Erythroblast (primary cell): ENCODE data around the gene GTPBP4.

Experiments used
- DNase-seq, 2 experiments: peaks; one replicate each; lab custom pipeline; 2025; lab: John Stamatoyannopoulos, UW
- GATA1 ChIP-seq: IDR thresholded peaks from 2 replicates; pipeline ENCODE4 v1.6.1; 2011; ENCODE audit warnings: low read depth, mild to moderate bottlenecking, control low read depth, low read length, moderate library complexity
- POLR2A ChIP-seq: IDR thresholded peaks from 2 replicates; pipeline ENCODE4 v1.6.1; 2011; ENCODE audit warnings: mild to moderate bottlenecking, low read length

The GTPBP4 gene

DNA sequence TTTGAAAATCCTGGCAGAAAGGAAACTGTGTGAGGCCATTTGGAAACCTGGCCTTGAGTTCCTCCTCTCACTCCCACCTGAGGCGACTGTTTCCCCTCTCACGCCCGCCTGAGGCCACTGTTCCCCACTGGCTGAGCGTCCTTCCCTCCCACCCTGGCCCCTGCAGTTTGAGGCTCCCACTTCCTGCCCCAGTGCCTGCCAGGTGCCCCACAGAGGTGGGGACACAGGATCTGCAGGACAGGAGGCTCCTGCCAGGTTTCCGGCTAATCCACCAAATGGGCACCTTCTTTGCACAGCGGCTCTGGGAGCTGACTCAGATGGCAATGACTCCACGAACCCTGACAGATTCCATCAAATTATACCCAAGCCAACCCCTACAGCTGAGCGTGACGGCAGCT lies 32.4 kb upstream of the GTPBP4 start:
- no peak for TF ChIP-seq POLR2A
- TF ChIP-seq GATA1 = no peak
- DNase-seq = no peak

DNA sequence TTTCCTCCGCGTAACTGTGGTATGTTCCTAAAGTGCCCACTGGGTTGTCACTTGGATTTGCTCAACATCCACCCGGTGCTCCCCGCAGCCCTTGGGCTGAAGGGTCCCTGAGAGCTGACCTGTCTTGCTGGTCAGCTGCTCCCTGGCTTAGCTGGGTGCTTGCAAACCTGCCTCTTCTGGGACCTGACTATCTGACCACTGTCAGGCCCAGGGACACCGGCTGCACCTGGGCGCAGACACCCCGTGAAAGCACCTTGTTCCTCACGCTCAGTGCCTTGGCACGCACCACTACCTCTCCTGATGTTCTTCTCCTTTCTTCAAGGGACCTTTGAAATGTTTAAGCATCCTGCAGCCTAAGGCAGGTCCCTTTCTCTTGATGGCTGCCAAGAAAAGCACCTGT lies 30.1 kb upstream of the GTPBP4 start:
- no peak for DNase-seq
- TF ChIP-seq GATA1 = no peak
- TF ChIP-seq POLR2A = no peak

- DNase-seq = no peak
- TF ChIP-seq GATA1 (no peak), POLR2A (no peak)
Observed at GRCh38 chr10:958856-959255, 29.4 kb upstream of the GTPBP4 start.

- no peak for DNase-seq
- TF ChIP-seq POLR2A = no peak
- TF ChIP-seq GATA1 = no peak
Observed at GRCh38 chr10:962342-962741, 25.9 kb upstream of the GTPBP4 start.

- no peak for TF ChIP-seq POLR2A
- TF ChIP-seq GATA1 = no peak
Observed at GRCh38 chr10:963186-963585, 25.0 kb upstream of the GTPBP4 start.

GRCh38 chr10:963655-964054 lies 24.6 kb upstream of the GTPBP4 start:
- TF ChIP-seq POLR2A (no peak), GATA1 (no peak)

More at GRCh38 chr10:963186-963585, 25.0 kb upstream of the GTPBP4 start:
- DNase-seq = no peak

DNA sequence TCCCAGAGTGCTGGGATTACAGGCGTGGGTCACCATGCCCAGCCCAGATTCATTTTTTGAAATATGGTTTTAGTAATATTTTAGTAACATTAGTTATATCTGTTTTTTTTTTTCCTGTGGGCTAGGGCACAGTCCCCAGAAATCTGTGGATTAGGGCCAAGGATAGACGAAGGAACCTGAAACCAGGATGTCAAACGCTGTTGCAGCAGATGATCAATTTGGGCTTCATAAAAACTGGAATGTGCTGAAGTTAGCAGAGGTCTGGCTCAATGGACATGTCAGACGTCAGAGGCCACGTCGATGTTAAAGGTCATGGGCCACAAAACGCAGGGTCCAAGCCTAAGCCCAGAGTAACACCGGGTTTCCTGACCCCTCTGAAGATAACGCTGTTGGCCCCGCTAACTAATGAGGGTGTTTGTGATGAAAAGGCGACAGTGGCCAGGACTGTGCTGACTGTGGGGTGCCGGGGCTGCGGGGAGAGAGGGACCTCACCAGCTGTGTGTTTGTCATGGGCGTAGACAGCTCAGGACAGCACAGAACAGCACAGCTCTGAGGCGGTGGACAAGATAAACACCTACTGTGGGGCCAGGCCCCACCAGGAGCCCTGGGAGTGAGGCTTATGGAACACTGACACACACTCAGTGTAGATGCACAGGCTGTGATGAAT lies 23.8 kb upstream of the GTPBP4 start:
- TF ChIP-seq GATA1 (no peak), POLR2A (no peak)
- no peak for DNase-seq

More at GRCh38 chr10:963655-964054, 24.6 kb upstream of the GTPBP4 start:
- peak in 1 of 2 experiments; percentile 17 for DNase-seq

- TF ChIP-seq POLR2A (no peak), GATA1 (no peak)
- DNase-seq = no peak
Observed at GRCh38 chr10:964988-965417, 23.2 kb upstream of the GTPBP4 start.

DNA sequence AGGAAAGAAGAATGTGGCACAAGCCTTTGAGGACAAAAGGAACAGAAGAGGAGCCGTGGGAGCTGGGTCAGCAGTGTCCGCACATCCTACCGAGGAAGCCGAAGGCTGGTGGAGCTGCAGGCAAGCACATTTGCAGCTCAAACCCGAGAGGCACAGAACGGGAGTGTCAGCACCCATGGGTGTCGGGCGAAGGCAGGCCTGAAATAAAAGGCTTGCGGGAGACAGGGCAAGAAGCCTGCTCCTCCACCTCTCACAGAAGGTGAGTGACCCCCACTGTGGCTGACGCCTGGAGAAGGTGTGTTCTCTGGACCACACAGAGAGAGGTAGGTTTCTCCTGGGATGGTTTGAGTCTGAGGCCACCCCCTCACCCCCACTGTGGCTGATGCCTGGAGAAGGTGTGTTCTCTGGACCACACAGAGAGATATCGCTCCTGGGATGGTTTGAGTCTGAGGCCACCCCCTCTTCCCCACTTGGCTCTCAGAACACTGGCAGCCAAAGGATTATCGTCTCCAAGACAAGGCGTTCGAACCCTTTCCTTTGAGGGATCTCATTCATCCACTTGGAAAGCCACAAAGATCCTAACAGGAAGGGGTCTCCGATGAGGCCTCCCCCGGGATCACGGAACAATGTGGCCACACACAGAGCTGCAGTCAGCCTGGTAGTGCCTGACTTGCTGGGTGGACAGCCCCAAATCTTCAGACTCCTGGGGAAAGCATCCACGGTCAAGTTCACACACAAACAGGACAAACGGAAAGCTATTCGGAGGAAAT lies 21.6 kb upstream of the GTPBP4 start:
- TF ChIP-seq POLR2A (no peak), GATA1 (no peak)
- no peak for DNase-seq

GRCh38 chr10:968546-969199 lies 19.6 kb upstream of the GTPBP4 start:
- no peak for TF ChIP-seq POLR2A
- no peak for TF ChIP-seq GATA1
- DNase-seq = no peak

DNA sequence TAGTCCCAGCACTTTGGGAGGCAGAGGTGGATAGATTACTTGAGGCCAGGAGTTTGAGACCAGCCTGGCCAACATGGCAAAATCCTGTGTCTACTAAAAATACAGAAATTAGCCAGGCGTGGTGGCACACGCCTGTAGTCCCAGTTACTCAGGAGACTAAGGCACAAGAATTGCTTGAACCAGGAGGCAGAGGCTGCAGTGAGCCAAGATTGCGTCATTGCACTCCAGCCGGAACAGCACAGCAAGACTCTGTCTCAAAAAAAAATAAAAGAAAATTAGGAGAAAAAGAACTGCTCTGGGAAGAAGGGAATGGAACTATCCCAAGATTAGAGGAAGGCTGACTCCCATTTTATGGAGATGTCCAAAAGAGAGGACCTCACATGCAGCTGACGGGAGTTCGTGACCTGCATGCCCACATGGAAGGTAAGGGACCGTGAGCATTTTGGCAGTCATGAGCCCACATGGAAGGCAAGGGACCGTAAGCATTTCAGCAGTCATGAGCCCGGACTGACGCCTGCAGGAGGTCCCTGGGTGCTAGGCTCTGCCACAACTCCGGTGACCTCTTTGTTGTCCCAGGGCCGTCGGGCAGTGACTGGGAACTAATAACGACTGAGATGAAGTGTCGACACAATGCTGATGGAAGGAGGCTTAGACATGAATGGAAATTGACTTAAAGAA lies 18.6 kb upstream of the GTPBP4 start:
- no peak for DNase-seq
- no peak for TF ChIP-seq GATA1
- no peak for TF ChIP-seq POLR2A

GRCh38 chr10:970311-971149 lies 17.7 kb upstream of the GTPBP4 start:
- TF ChIP-seq POLR2A (no peak), GATA1 (no peak)
- no peak for DNase-seq

GRCh38 chr10:971150-971542 lies 17.1 kb upstream of the GTPBP4 start:
- TF ChIP-seq POLR2A (no peak), GATA1 (no peak)
- DNase-seq = no peak
